Measurements from ENCODE around the gene LRMDA.

The LRMDA gene

GRCh38 chr10:75984067-75984466 lies 552.6 kb downstream of the LRMDA start:
- H3K27ac ChIP-seq, result no peak overlapping the region
- TF ChIP-seq, protein P1, sequence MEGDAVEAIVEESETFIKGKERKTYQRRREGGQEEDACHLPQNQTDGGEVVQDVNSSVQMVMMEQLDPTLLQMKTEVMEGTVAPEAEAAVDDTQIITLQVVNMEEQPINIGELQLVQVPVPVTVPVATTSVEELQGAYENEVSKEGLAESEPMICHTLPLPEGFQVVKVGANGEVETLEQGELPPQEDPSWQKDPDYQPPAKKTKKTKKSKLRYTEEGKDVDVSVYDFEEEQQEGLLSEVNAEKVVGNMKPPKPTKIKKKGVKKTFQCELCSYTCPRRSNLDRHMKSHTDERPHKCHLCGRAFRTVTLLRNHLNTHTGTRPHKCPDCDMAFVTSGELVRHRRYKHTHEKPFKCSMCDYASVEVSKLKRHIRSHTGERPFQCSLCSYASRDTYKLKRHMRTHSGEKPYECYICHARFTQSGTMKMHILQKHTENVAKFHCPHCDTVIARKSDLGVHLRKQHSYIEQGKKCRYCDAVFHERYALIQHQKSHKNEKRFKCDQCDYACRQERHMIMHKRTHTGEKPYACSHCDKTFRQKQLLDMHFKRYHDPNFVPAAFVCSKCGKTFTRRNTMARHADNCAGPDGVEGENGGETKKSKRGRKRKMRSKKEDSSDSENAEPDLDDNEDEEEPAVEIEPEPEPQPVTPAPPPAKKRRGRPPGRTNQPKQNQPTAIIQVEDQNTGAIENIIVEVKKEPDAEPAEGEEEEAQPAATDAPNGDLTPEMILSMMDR (conservative IDR thresholded peaks at IDR 0.05), result no peak

- TF ChIP-seq, protein P1 (conservative IDR thresholded peaks at IDR 0.05), result no peak
- H3K27ac ChIP-seq, result no peak overlapping the region
Measured at GRCh38 chr10:75987616-75988015, 556.2 kb downstream of the LRMDA start.

GRCh38 chr10:75994357-75995040 lies 563.1 kb downstream of the LRMDA start:
- TF ChIP-seq, protein P1 (conservative IDR thresholded peaks at IDR 0.05), result no peak
- H3K27ac ChIP-seq, result no peak overlapping the region

GRCh38 chr10:75995041-75995430 lies 563.6 kb downstream of the LRMDA start:
- TF ChIP-seq, protein P1 (conservative IDR thresholded peaks at IDR 0.05), result no peak
- no peak overlapping the region for H3K27ac ChIP-seq

- TF ChIP-seq, protein P1 (conservative IDR thresholded peaks at IDR 0.05), result no peak
- H3K27ac ChIP-seq, result no peak overlapping the region
Measured at GRCh38 chr10:75995720-75996119, 564.3 kb downstream of the LRMDA start.

GRCh38 chr10:75999001-75999400 lies 567.6 kb downstream of the LRMDA start:
- TF ChIP-seq, protein P1 (conservative IDR thresholded peaks at IDR 0.05), result no peak

GRCh38 chr10:75999515-76000209 lies 568.2 kb downstream of the LRMDA start:
- TF ChIP-seq, protein P1 (conservative IDR thresholded peaks at IDR 0.05), result no peak
- no peak overlapping the region for H3K27ac ChIP-seq

More at GRCh38 chr10:75999001-75999400, 567.6 kb downstream of the LRMDA start:
- H3K27ac ChIP-seq, result no peak overlapping the region

Measured in VCaP (cell line).